Hematopoietic multipotent progenitor cell treated with erythropoietin and hydrocortisone succinate and interleukin-3 and kit ligand, for 17 days (in vitro differentiated cells): ENCODE data around the gene SPRR2A.
"Not testable (repeated sequence)": the region's sequence is repeated elsewhere in the genome, so short reads cannot be mapped to it uniquely, and the experiment has no call there.

ENCODE experiments used
- DNase-seq: peaks from one replicate; pipeline ENCODE4 v3.0.0-alpha.2; 2015; ENCODE audit warnings: low spot score

SPRR2A gene

DNA sequence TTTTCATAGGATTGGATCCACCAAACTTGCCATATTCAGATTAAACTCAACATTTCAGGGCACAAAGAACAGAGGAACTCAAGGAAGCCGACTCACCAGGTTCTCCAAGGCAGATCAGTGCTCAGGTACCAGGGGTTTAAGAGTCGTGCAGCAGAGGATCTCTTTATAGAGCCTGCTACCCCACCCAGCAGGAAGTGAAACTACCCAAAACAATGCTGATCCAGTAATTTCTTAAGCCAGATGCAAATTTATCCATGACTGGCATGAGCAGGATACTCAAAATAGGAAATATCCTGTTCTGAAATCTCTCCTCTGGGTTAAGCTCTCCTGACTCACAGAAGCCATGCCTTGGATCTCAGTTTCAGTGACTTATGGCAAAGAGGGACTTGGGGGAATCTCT is at the start of gene SPRR2A:
TSS of gene SPRR2A (minus strand) at position 138 of the 400 bp plus-strand sequence. CDS start 777 bp downstream, outside the sequence.
- no peak for DNase-seq

GRCh38 chr1:153100245-153100644 is 42.9 kb upstream of the SPRR2A start:
- DNase-seq, result no peak

DNA sequence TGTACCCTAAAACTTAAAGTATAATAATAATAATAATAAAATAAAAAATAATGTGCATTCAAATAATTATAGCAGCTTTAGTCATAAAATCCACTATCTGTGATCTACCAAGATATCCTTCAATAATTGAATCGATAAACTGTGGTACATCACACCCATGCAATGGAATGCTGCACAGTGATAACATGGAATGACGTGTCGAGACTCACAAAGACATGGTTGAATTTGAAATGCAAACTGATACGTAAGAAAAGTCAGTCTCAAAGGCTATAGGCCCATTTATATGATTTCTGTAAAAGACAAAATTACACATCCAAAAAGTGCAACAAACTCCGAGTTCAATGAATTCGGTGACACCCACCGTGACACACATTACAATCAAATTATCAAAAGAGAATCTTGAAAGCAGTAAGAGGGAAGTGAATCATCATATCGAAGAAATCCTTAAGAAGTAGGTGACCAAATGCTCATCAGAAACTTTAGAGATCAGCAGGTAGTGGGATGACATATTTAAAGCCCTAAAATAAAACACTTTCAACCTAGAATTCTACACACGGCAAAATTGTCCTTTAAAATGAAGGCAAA is 42.2 kb upstream of the SPRR2A start:
- DNase-seq, result no peak

- no peak for DNase-seq
Observed at GRCh38 chr1:153095764-153096163, 38.5 kb upstream of the SPRR2A start.

- DNase-seq, result no peak
Observed at GRCh38 chr1:153094426-153094825, 37.1 kb upstream of the SPRR2A start, which contains the start of gene SPRR2E. TSS of gene SPRR2E (minus strand) at chr1:153094526. CDS start at chr1:153093751, 775 bp downstream.

- no peak for DNase-seq
Observed at GRCh38 chr1:153087652-153088051, 30.3 kb upstream of the SPRR2A start.

- DNase-seq, result no peak
Observed at GRCh38 chr1:153081736-153082135, 24.4 kb upstream of the SPRR2A start.

GRCh38 chr1:153072806-153073726 is 15.8 kb upstream of the SPRR2A start:
- no peak for DNase-seq

GRCh38 chr1:153071511-153071910 is 14.2 kb upstream of the SPRR2A start, which contains the start of gene SPRR2B:
TSS of gene SPRR2B (minus strand) at chr1:153071611. CDS start at chr1:153070839, 772 bp downstream.
- no peak for DNase-seq

GRCh38 chr1:153070243-153070642 is 12.9 kb upstream of the SPRR2A start:
- no peak for DNase-seq

GRCh38 chr1:153058826-153059784 is 1.8 kb upstream of the SPRR2A start:
- peak; percentile 33 for DNase-seq

DNA sequence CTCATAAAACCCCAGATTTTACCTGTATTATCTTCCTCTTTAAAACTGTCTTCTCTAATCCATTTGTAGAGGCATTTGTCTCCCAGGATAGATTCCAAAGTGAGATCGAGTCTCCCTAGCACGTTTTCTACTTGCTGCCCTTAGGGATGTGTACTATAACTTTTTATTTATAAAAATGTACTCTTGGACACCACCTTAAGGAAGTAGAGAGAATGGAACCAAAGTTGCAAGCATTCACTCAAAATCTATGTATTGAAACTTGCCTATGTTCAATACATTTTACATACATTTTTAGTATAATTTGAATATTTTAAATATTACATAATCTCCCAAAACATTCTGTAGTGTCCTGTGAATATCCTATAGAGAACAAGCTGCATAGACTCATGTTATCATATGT is 842 bp upstream of the SPRR2A start:
- DNase-seq, result no peak

- DNase-seq, result not testable (repeated sequence)
Observed at GRCh38 chr1:153056111-153056510, 1.2 kb downstream of the SPRR2A start.

DNA sequence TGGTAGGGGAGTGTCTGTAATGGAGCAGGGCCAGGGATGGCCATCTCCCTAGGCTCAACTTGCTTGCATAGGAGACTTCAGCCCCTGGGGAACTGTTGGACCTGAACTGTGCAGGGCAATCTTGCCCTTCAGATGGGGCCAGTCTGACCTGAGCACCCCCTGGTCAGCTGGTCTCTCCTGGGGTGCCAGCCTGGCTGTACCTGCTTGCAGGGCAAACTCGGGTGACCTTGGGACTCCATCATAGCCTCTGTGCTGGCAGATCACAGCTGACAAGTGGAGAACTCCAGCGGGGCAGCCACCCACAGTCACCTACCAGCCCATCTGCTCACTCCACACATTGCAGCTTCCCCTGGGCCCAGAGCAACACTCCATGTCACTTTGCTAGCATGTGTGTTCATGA is 8.1 kb downstream of the SPRR2A start:
- no peak for DNase-seq

GRCh38 chr1:153040950-153041631 is 16.2 kb downstream of the SPRR2A start, which contains the start of gene SPRR2D:
TSS of gene SPRR2D (minus strand) at chr1:153041120. CDS start at chr1:153040346, 774 bp downstream.
- no peak for DNase-seq

DNA sequence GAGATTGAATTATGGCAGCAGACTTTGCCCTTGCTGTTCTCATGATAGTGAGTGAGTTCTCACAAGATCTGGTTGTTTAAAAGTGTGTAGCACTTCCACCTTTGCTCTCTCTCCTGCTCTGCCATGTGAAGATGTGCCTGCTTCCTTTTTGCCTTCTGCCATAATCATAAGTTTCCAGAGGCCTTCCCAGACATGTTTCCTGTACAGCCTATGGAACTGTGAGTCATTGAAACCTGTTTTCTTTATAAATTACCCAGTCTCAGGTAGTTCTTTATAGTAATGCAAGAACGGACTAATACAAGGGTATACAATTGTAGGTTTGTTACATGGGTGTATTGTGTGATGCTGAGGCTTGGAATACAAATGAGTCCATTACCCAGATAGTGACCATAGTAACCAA is 22.1 kb downstream of the SPRR2A start:
- no peak for DNase-seq

GRCh38 chr1:153032677-153033308 is 24.5 kb downstream of the SPRR2A start:
- DNase-seq, result no peak

GRCh38 chr1:153032073-153032472 is 25.2 kb downstream of the SPRR2A start:
- no peak for DNase-seq

- DNase-seq, result no peak
Observed at GRCh38 chr1:153030895-153031294, 26.4 kb downstream of the SPRR2A start, which contains the start of gene SPRR1B. TSS of gene SPRR1B (plus strand) at chr1:153031203. CDS start at chr1:153032346, 1,143 bp downstream.

DNA sequence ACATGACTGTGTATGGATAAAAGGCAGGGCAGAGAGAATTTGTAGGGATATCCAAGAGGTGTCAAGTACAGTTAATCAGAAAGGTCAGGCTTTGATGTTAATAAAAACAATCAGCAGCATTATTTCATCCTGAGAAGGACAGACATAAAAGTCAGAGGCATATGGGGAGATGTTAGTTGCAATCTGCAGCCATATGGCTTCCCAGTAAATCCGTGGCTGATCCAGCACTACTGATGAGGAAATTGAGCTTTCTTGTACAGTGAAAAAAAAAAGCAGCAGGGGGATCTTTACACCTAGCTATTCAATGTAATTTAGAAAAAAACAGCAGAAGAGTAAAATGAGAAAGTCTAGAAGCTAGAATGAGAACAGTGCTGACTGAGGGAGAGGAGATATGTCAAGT is 28.5 kb downstream of the SPRR2A start:
- no peak for DNase-seq

DNA sequence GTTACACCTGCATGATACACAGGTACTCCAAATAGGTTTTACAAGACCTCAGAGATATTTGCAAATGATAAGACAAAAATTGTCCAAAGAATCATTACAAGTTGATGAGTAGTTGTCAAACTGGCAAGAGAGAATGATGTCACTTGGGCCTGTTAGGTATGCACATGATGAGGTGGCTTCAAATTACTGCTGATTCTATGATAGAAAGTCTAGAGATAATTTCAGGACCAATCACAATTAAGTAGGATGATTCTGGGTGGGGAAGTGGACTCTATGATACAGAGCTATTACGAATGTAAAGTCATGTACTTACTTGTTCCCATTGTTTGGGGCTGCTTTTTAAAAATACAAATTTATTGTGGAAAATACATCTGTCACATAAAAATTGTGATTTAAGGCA is 31.5 kb downstream of the SPRR2A start:
- DNase-seq, result no peak
